Thyroid gland (tissue), 4 donors: ENCODE results near the gene ZDHHC11B. TPM values are rescaled to one million over a fixed set of nuclear protein-coding genes. Genes with fewer than 3 reads are reported as not detected.
"Not testable (repeated sequence)": the region's sequence is repeated elsewhere in the genome, so short reads cannot be mapped to it uniquely, and the experiment has no call there.

Experiments used
- DNase-seq, 2 donors: peaks; one replicate each; pipeline ENCODE4 v3.0.0-alpha.2; 2019
- H3K27ac ChIP-seq, 3 donors: fragments of 200-600 bp; sonication (generic); 1 replicate in 2 of 3; 2 replicates in 1 of 3; pipeline ENCODE4 v1.5.1; 2016 to 2019; ENCODE audit warnings: mild to moderate bottlenecking in 1 of 3, moderate library complexity in 1 of 3
- H3K27me3 ChIP-seq: fragments of 200-600 bp; sonication (generic); one replicate; pipeline ENCODE4 v1.5.1; 2019
- H3K36me3 ChIP-seq, 2 donors: fragments of 200-600 bp; sonication (generic); one replicate each; pipeline ENCODE4 v1.5.1; 2016 to 2019
- H3K4me1 ChIP-seq, 2 donors: fragments of 200-600 bp; sonication (generic); one replicate each; pipeline ENCODE4 v1.5.1; 2017 to 2019
- H3K4me3 ChIP-seq, 3 donors: fragments of 200-600 bp; sonication (generic); replicated peaks in 1 of 3; 1 replicate in 2 of 3; 2 replicates in 1 of 3; pipeline ENCODE4 v1.5.1; 2016; ENCODE audit warnings: mild to moderate bottlenecking in 1 of 3
- H3K9me3 ChIP-seq: fragments of 200-600 bp; sonication (generic); one replicate; pipeline ENCODE4 v1.5.1; 2017
- WGBS, 2 donors: methylation state at CpG; one replicate each; pipeline ENCODE4 v1.1.5; 2017; 5-methylcytosine and 5-hydroxymethylcytosine counted together
- intact Hi-C: fragments of 100-400 bp; cut with DNase I; formaldehyde crosslinking; loops from one replicate; pipeline ENCODE4 v1.15.1; 2023
- total RNA-seq, 4 donors: library from RNA; depleted of rRNA; stranded (reverse); fragments of >200 nt; gene quantifications; one replicate each; pipeline ENCODE4 v1.2.3, GENCODE V29; 2016

Gene ZDHHC11B
- total RNA-seq, 4 donors from 2014 or later: 1.6 to 6.8 (median 2.9) TPM

GRCh38 chr5:794948-795347, 10.4 kb upstream of the ZDHHC11B start:
- H3K27ac ChIP-seq, H3K36me3 ChIP-seq, H3K4me3 ChIP-seq, H3K9me3 ChIP-seq, H3K4me1 ChIP-seq, intact Hi-C loops, H3K27me3 ChIP-seq, DNase-seq: not testable (repeated sequence)
- WGBS, 2 donors: 76 to 100% methylated on average over 1 of the region's 1 CpG

DNA sequence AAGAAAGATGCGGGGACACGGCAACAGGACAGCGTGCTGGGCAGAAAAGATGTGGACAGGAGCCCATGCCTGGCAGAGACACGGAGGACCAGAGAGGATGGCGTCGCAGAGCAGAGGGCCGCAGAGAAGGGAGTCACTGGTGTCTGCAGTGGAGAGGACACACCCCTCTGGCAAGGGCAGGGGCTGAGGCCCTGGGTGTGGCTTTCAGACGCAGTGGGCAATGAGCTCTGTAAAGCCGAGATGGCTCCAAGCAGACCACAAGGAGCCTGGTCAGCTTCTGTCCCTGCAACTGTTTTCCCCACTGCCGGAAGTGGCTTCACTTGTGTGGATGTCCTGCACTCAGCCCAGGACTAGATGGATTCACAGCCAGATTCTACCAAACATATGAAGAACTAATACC, 4.2 kb upstream of the ZDHHC11B start:
- H3K9me3 ChIP-seq, intact Hi-C loops, H3K4me3 ChIP-seq, DNase-seq, H3K27ac ChIP-seq, H3K36me3 ChIP-seq, H3K27me3 ChIP-seq, H3K4me1 ChIP-seq: not testable (repeated sequence)
- WGBS, 2 donors: 78 to 94% methylated on average over 9 to 10 of the region's 10 CpGs

DNA sequence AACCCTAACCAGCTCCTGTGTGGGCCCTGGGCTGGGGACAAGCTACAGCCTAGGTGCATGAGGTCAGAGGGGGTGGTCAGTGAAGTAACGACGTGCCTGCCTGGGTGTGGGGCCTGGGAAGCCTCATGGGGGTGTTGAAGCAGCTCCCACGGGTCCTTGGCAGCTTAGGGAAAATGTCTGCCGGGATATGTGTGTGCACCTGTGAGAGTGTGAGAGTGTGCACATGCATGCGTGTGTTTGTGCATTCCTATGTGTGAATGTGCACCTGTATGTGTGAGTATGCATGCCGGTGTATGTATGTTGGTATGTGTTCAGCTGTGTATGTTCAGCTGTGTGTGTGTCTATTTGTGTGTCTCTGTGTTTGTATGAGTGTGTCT, 3.3 kb upstream of the ZDHHC11B start:
- H3K9me3 ChIP-seq, DNase-seq, H3K27me3 ChIP-seq, intact Hi-C loops, H3K4me3 ChIP-seq, H3K27ac ChIP-seq, H3K36me3 ChIP-seq: not testable (repeated sequence)
- 86 to 89% methylated on average over 6 of the region's 6 CpGs for WGBS, 2 donors
- H3K4me1 ChIP-seq: peaks cover 7 to 14% of the 10 kb centered on the region in 2 donors

DNA sequence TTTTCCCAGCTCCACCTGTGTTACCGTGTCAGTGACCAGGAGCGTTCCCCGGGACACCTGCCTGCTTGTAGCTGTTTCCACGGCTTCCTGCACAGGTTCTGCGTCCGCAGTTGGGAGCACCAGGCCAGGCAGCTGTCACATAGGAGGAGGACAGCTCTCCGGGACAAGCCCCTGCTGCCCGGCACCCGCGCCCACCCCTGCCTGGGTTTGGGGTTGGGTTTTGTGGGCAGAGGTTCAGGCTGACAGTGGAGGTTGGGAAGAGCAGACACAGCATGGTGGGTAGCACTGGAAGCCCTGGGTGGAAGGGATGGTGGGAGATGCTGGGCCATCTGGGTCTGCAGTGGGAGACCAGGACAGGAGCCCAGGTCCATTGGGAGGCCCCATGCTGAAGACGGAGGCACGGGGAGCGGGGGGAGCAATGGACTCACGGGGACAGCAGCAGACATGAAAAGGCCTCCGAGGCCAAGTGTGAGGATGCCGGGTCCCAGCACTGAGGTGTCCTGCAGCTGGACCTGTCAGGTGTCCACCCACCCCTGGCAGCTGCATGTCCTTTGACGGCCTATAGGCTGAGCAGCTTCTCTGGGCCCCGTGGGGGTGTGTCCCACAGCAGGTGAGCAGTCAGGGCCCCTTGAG, 2.8 kb upstream of the ZDHHC11B start:
- H3K4me3 ChIP-seq, H3K27me3 ChIP-seq, H3K36me3 ChIP-seq, DNase-seq, H3K9me3 ChIP-seq, H3K27ac ChIP-seq, intact Hi-C loops: not testable (repeated sequence)
- WGBS, 2 donors: 95 to 96% methylated on average over 4 to 7 of the region's 18 CpGs
- H3K4me1 ChIP-seq: peaks cover 7 to 14% of the 10 kb centered on the region in 2 donors

GRCh38 chr5:785181-785705, 714 bp upstream of the ZDHHC11B start:
- intact Hi-C loops, H3K9me3 ChIP-seq, H3K36me3 ChIP-seq, H3K27me3 ChIP-seq, H3K27ac ChIP-seq: not testable (repeated sequence)
- peak in 1 of 2 donors; percentile 41 for DNase-seq
- Histone ChIP-seq H3K4me1 (peaks cover 7 to 14% of the 10 kb centered on the region in 2 donors), H3K4me3 (peak overlapping the region in 2 of 3 donors; percentile 64 to 76)
- WGBS, 2 donors: 0 to 1% methylated on average over 15 to 26 of the region's 43 CpGs

- H3K27ac ChIP-seq, H3K36me3 ChIP-seq, H3K27me3 ChIP-seq, intact Hi-C loops, H3K9me3 ChIP-seq: not testable (repeated sequence)
- DNase-seq: peak in 1 of 2 donors; percentile 24
- peak overlapping the region; percentile 6 to 87 (median 64) for H3K4me3 ChIP-seq
- peaks cover 7 to 14% of the 10 kb centered on the region in 2 donors for H3K4me1 ChIP-seq
- WGBS, 2 donors: 0 to 1% methylated on average over 4 to 33 of the region's 43 CpGs
Measured at GRCh38 chr5:783881-784427, 575 bp downstream of the ZDHHC11B start.

DNA sequence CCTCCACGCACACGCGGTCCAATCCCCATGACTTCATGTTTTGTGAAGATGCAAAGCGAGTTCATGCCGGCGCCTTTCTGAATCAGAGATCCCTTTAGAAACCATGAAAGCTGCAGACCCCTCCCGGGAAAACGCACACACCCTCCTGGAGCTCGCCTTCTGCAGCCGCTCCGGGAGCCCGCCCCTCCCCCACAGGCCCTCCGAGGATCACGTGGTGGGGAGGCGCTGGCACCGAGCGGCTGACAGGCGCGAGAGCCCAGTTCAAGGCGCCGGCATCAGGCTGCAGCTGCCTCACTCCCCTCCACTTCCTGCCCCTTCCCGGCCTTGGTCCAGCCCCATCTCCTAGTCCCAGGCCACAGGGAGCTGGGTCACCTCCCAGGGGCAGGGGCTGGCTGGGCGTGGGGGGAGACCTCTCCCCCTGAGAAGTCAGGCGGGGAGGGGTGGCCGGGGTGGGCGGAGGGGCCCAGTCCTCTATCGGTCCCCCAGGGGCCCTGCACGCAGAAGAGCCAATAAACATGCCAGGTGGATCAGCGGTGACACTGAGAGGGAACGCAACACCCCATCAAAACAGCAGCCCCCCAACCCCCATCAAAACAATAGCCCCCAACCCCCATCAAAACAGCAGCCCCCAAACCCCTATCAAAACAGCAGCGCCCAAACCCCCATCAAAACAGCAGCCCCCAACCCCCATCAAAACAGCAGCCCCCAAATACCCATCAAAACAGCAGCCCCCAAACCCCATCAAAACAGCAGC, 1.3 kb downstream of the ZDHHC11B start:
- H3K27ac ChIP-seq, H3K9me3 ChIP-seq, H3K27me3 ChIP-seq, intact Hi-C loops, H3K36me3 ChIP-seq: not testable (repeated sequence)
- peak; percentile 63 to 64 for DNase-seq
- WGBS, 2 donors: 2 to 6% methylated on average over 24 of the region's 31 CpGs
- H3K4me3 ChIP-seq: peak overlapping the region in 1 of 3 donors; percentile 25
- H3K4me1 ChIP-seq: peaks cover 7 to 14% of the 10 kb centered on the region in 2 donors

GRCh38 chr5:782356-782755, 2.2 kb downstream of the ZDHHC11B start:
- DNase-seq, H3K9me3 ChIP-seq, H3K27ac ChIP-seq, H3K36me3 ChIP-seq, intact Hi-C loops, H3K27me3 ChIP-seq, H3K4me3 ChIP-seq: not testable (repeated sequence)
- no CpG with 5 or more reads among the region's 12 CpGs for WGBS, 2 donors
- H3K4me1 ChIP-seq: peaks cover 7 to 14% of the 10 kb centered on the region in 2 donors

DNA sequence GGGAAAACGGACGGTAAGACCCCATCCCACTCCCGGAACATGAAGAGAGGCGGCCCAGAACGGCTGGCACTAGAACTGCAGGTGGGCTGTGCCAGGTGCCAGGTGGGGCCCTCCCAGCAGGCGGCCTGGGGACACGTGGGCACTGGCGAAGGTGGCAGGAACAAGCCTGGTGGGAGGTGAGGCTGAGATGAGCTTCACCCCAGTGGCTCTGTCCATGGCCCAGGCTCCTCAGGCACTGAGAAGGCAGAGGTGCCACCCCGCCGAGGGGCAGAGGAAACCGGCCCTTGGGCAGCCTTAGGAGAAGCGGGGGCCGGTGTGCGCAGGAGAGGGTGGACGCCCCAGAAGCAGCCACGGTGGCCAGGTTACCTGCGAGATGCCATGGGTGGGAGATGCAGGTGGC, 4.0 kb downstream of the ZDHHC11B start:
- peaks cover 7 to 14% of the 10 kb centered on the region in 2 donors for H3K4me1 ChIP-seq
- 92 to 93% methylated on average over 17 of the region's 17 CpGs for WGBS, 2 donors
- H3K36me3 ChIP-seq, H3K27me3 ChIP-seq, H3K4me3 ChIP-seq, H3K9me3 ChIP-seq, DNase-seq, intact Hi-C loops, H3K27ac ChIP-seq: not testable (repeated sequence)

DNA sequence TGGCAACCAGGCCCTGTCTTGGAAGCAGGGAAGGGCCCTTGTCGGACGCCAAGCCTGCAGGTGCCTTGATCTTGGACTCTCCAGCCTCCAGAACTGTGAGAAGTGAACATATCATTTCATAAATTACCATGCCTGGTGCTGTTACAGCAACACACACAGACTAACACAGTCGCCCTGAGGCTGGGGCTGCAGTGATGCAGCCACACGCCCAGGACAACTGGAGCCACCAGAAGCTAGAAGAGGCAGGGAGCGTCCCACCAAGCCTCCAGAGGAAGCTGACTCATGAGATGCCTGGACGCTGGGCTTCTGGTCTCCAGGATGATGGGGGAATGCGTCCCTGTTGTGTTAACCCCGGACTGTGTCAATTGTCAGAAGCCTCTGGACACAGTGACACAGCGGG, 5.6 kb downstream of the ZDHHC11B start:
- intact Hi-C loops: loop anchor here (10.0 kb wide), 1 partner anchor 104 kb away; no protein-coding TSS in a partner anchor
- not testable (repeated sequence) for DNase-seq, H3K4me3 ChIP-seq

GRCh38 chr5:778421-778820, 6.1 kb downstream of the ZDHHC11B start:
- not testable (repeated sequence) for DNase-seq, H3K36me3 ChIP-seq, H3K4me1 ChIP-seq, H3K9me3 ChIP-seq, H3K27me3 ChIP-seq, H3K4me3 ChIP-seq, H3K27ac ChIP-seq
- intact Hi-C loops: loop anchor here (10.0 kb wide), 1 partner anchor 104 kb away; no protein-coding TSS in a partner anchor
- no CpG with 5 or more reads among the region's 6 CpGs for WGBS, 2 donors

More for the DNA sequence above, 5.6 kb downstream of the ZDHHC11B start:
- 85 to 86% methylated on average over 4 to 6 of the region's 9 CpGs for WGBS, 2 donors
- H3K27me3 ChIP-seq, H3K27ac ChIP-seq, H3K36me3 ChIP-seq, H3K9me3 ChIP-seq, H3K4me1 ChIP-seq: not testable (repeated sequence)
